Activated gamma-delta T cell treated with anti-CD3 and anti-CD28 coated beads, Interleukin-2, amount 50 U/mL, for 16 hours (primary cell): ENCODE measurements around the gene BACH2.
A peak's percentile ranks its signal among the peaks of the same experiment; 100 is the strongest.
"Not testable (repeated sequence)": the region's sequence is repeated elsewhere in the genome, so short reads cannot be mapped to it uniquely, and the experiment has no call there.

Experiments
- DNase-seq: peaks from one replicate; pipeline ENCODE4 v3.0.0-alpha.2; 2020; ENCODE audit warnings: low read depth

BACH2 gene

GRCh38 chr6:90296341-90297114 is at the start of gene BACH2:
Gene BACH2, minus strand, starts transcription at chr6:90296843. Its CDS starts 287,999 bp downstream, at chr6:90008844.
- DNase-seq: peak; percentile 87

DNA sequence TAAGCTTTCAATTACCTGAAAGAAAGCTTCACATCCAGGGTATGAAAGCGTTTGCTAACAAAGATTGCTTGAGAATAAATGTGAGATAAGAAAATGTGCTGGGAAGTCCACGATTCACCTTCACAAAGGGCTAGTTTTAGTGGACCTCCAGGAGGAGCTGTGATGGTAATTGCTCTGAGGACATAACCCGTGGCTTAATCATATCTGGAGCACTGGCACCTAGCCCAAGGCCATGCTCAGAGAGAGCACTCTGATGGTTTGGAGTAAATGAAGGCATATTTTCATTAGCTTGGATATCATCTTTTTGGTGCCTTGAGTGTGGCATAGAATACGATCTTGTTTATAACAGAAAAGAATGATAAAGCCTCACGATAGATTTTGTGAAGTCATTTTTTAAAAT is 46.9 kb upstream of the BACH2 start:
- DNase-seq: no peak

DNA sequence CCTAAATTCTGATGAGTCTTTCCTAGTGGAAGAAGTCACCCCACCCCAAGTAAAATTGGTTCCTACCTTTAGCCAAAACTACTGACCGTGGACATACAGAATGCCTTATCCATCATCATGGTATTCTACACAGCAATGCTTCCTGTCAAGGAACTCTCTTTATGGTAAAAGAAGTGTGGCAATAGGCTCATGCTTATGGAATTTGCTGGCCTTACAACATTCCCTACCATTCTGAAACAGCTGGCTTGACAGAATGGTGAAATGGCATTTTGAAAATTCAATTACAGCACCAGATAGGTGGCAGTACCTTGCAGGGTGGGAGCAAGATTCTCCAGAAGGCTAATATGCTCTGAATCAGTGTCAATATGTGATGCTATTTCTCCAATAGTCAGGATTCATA is 41.8 kb upstream of the BACH2 start:
- DNase-seq: no peak

- DNase-seq: no peak
Measured at GRCh38 chr6:90336388-90336947, 39.8 kb upstream of the BACH2 start.

DNA sequence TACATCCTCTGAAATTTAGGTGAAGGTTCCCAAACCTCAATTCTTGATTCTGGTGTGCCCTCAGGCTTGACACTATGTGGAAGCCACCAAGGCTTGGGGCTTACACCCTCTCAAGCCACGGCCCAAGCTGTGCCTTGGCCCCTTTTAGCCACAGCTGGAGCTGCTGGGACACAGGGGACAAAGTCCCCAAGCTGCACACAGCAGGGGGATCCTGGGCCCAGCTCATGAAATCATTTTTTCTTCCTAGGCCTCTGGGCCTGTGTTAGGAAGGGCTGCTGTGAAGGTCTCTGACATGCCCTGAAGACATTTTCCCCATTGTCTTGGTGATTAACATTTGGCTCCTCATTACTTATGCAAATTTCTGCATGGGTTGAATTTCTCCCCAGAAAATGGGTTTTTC is 37.3 kb upstream of the BACH2 start:
- no peak for DNase-seq

GRCh38 chr6:90332978-90333543 is 36.4 kb upstream of the BACH2 start:
- not testable (repeated sequence) for DNase-seq

DNA sequence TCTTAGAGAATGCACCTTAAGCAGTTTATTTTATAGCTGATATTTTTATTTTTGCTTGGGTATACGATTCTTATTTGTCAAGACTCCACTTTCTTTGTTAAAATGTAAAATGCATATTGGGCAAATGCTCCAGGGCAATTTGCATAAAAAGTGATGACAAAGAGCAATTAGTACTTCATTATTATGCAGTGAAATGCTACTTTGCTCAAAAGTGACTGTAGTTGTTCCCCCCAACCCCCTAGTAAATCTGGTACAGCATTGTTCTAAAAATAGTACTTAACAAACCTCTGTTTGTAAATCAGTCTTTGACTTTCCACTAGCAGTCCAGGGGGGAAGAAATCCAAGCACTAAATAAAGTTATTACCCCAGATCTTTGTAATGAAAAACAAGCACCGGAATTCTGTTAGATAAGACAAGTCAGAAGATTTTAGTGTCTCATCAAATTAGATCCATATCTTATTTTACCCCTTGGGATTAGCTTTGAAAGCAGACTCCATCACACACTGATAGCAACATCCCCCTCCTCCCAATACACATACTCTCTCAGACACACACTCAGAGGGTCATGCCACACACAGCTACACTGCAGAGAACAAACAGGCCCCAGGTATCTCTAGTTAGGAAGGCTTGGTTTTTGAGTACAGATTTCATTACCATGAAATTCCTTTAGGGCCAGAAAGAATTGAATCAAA is 32.9 kb upstream of the BACH2 start:
- DNase-seq: no peak

- DNase-seq: no peak
Measured at GRCh38 chr6:90328004-90328403, 31.4 kb upstream of the BACH2 start.

- no peak for DNase-seq
Measured at GRCh38 chr6:90326404-90327057, 29.9 kb upstream of the BACH2 start.

DNA sequence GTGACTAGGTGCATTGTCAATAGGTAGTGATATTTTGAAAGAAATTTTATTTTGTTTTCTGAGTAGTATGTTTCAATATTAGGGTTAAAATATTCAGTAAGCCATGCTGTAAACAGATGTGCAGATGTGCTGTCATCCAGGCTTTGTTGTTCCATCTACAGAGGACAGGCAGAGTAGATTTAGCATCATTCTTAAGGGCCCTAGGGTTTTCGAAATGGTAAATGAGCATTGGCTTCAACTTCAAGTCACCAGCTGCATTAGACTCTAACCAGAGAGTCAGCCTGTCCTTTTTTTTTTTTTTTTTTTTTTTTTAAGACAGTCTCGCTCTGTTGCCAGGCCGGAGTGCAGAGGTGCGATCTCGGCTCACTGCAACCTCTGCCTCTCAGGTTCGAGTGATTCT is 27.1 kb upstream of the BACH2 start:
- no peak for DNase-seq

DNA sequence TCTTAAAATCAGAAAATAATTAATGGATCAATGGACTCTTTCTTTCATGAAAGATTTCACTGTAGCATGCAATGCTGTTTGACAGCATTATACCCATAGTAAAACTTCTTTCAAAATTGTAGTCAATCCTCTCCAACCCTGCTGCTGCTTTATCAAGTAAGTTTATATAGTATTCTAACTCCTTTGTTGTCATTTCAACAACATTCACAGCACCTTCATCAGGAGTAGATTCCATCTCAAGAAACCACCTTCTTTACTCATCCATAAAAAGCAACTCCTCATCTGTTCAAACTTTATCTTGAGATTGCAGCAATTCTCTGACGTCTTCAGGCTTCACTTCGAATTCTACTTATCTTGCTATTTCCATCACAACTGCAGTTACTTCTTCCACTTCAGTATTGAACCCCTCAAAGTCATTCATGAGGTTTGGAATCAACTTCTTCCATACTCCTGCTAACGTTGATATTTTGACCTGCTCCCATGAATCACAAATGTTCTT is 26.4 kb upstream of the BACH2 start:
- no peak for DNase-seq

DNA sequence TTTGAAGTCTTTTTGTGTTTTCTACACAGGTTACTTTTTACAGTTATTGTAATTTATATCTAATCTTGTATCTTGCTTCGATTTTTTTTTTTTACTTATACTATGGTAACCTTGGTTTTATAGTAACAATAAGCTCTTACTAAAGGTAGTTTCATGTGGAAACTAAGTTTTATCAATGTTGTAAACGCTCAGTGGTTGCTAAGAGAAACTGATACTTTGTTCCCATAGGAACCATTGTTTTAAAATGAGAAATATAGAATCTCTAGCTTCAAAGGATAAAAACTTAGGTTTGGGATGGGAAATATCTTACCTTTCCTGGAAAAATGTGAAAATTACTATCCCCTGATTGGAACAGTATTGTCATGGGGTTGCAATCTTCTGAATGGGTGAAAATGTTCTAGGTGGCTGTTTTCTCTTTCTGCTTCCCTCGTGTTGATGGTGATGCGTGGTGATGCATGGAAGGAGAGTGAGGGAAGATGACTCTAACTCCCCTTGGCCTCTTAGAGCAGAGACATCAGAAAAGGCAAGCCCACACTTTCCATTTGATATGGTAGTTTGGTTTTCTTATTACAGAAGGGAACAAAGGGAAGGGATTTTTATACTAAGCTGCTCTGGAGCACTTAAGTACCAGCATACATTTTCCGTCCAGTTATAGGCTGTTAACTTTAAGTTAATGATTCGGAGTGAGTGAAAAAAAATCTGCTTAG is 23.5 kb upstream of the BACH2 start:
- no peak for DNase-seq

- no peak for DNase-seq
Measured at GRCh38 chr6:90319044-90319443, 22.4 kb upstream of the BACH2 start.

DNA sequence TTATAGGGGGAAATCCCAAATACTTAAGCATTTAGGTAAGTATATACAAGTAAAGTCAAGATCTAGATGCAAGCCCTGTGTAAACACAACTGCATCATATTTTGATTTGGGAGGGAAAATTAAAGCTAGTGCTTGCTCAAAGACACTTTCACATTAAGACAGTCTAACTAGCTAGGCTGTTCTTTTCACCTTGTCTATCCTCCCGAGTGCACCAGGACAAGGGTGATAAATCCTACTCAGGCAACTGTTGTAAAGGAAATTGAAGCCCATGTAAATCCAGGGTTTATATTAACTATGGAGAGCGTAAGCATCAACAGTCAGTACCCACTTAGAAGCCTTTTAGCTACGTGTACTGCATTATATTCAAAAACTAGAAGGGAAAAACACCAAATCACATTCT is 19.3 kb upstream of the BACH2 start:
- DNase-seq: no peak

DNA sequence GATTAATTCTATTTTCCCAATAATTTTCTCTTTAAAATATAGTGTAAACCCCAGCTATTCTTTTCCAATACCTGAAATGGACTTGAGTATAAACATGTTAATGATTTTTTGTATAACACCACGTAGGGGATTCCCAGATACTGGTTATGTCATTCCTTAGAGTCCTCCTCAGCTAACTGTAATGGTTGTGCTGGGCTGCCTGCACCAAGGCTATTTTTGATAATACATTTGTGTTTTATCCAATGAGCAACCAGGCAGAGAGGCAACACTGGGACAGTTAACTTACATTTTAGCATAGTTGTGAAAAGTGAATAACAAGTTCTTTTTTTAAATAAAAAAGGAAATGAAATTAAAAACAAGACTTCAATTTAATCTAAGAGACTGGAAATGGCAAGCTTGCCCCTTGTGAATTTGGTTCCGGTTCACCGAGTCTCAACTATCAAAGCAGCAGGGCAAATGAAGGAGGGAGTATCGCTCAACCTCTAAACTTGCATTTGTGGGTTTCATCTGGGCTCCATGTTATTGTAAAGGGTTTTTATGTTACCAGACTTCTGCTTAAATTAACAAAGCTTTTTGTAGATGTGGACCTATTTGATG is 18.8 kb upstream of the BACH2 start:
- no peak for DNase-seq

DNA sequence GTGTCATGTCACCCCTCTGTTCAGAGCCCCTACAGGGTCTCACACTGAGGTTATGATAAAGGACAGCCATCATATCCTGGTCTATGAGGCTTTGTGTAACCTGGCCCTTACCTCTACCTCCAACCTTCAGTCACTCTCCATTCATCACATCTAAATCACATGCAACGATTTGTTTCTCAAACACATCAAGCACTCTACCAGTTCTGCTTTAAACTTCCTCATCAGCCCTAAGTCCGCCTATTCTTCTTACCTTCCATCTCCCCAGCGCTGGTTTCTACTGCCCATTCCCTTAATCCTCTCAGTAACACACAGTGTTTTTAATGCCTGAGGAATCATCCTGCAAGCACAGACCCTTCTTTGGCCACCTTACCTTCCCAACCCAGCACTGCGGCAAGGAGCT is 17.9 kb upstream of the BACH2 start:
- no peak for DNase-seq

DNA sequence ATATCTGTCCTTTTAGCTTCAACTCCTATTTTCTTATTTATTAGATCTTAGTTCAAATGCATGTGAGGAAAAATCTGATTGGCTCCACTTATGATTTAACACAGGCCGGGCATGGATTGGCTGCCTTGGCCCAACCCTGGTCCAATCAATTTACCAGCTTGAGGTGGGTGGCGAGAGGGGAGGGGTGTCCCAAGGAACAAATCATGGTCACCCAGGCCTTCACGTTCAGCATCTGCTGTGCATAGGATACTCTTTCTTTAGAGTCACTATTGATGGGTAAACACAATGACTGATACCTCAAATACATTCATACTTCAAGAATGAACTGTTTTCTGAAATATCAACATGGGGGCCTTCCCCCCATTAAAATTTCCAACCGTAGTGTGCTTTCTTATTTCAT is 14.9 kb upstream of the BACH2 start:
- no peak for DNase-seq

GRCh38 chr6:90305800-90306448 is 9.3 kb upstream of the BACH2 start:
- no peak for DNase-seq

DNA sequence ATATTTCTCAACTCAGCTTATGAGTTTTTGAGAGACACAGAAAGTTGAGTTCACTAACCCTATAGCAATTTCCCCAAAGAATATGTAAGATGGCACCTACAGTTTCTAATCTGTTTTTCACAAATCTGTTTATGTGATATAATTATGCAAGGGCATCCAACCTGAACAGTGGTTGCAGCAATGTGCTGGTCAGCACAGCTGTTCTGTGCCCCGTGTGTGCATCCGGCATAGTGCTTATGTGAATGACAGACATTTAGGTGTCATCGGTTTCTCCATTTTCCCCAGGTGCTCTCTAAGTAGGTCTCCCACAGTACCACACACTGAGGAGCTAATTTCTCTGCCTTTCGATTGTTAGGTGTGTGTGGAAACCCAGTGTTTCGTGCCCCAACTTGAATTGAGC is 7.7 kb upstream of the BACH2 start:
- no peak for DNase-seq

DNA sequence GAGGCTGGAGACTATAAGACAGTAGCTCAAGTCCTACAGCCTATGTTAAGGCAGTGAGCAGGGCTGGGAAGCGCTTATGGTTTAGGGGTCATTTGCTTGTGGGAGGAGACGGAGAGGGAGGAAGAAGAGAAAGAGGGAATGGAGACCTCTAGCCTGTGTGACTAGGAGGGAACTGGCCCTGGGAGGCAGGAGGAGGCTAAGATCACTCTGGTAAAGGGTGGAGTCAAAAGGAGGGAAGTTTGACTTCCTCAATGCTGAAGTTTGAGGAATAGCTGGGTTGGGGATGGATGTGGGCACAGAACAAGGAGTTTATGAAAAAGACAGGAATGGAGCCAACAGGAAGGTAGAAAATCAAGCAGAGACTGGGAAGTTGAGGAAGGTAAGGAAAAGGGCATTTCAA is 6.4 kb upstream of the BACH2 start:
- DNase-seq: no peak

DNA sequence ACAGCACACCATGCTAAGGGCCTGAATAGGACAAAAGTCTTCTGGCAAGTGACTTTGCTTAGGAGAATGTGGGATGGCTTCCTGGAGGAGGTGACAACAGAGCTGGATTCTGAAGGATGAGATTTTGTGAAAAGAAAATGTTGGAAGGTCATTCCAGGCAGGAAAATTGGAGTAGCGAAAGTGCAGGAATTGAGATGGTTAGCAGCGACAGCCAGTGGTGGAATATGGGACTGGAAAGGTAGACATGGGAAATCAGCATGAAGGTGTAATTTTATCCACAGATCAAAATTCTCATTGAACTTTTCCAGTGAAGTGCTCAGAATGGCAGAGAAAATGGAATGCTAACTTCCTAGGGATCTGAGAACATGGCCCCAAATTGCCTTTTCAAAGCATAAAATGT is 5.7 kb upstream of the BACH2 start:
- DNase-seq: no peak
